HuH-7 (cell line): ENCODE results near the gene ENTR1.

Experiments used
- DNase-seq: peaks from one replicate; pipeline ENCODE4 v3.0.0; 2011; ENCODE audit warnings: low spot score

The ENTR1 gene

GRCh38 chr9:136396219-136396515 is 14.2 kb downstream of the ENTR1 start:
- DNase-seq, result no peak

- no peak for DNase-seq
These were observed 14.8 kb downstream of the ENTR1 start for GRCh38 chr9:136395345-136396218.

- DNase-seq, result no peak
These were observed 15.4 kb downstream of the ENTR1 start for GRCh38 chr9:136395020-136395340.

- no peak for DNase-seq
These were observed 15.9 kb downstream of the ENTR1 start for GRCh38 chr9:136394312-136395019.

- DNase-seq, result no peak
These were observed 16.9 kb downstream of the ENTR1 start for GRCh38 chr9:136393531-136393930.

GRCh38 chr9:136392538-136393449 is 17.6 kb downstream of the ENTR1 start:
- no peak for DNase-seq

GRCh38 chr9:136391737-136392537 is 18.5 kb downstream of the ENTR1 start:
- no peak for DNase-seq

GRCh38 chr9:136389396-136389795 is 21.0 kb downstream of the ENTR1 start:
- no peak for DNase-seq

- DNase-seq, result no peak
These were observed 23.2 kb downstream of the ENTR1 start for GRCh38 chr9:136387217-136387616.

GRCh38 chr9:136386018-136386417 is 24.4 kb downstream of the ENTR1 start:
- DNase-seq, result no peak

- no peak for DNase-seq
These were observed 25.4 kb downstream of the ENTR1 start for GRCh38 chr9:136385015-136385414.

GRCh38 chr9:136383436-136383835 is 27.0 kb downstream of the ENTR1 start:
- no peak for DNase-seq

GRCh38 chr9:136381966-136382513 is 28.4 kb downstream of the ENTR1 start:
- DNase-seq, result no peak

GRCh38 chr9:136381311-136381710 is 29.1 kb downstream of the ENTR1 start:
- no peak for DNase-seq

GRCh38 chr9:136380381-136380780 is 30.0 kb downstream of the ENTR1 start:
- DNase-seq, result no peak

GRCh38 chr9:136379891-136380290 is 30.5 kb downstream of the ENTR1 start:
- DNase-seq, result no peak

GRCh38 chr9:136379401-136379800 is 31.0 kb downstream of the ENTR1 start:
- DNase-seq, result no peak

- no peak for DNase-seq
These were observed 31.5 kb downstream of the ENTR1 start for GRCh38 chr9:136379003-136379287.

- no peak for DNase-seq
These were observed 32.0 kb downstream of the ENTR1 start for GRCh38 chr9:136378170-136379002.

GRCh38 chr9:136377341-136378169 is 32.9 kb downstream of the ENTR1 start:
- DNase-seq, result no peak
